ENCODE results near the gene TMA7B. TPM values are rescaled to one million over a fixed set of nuclear protein-coding genes. Genes with fewer than 3 reads are reported as not detected.

The TMA7B gene
- total RNA-seq, 1 donor from 2014 or later, result not detected

DNA sequence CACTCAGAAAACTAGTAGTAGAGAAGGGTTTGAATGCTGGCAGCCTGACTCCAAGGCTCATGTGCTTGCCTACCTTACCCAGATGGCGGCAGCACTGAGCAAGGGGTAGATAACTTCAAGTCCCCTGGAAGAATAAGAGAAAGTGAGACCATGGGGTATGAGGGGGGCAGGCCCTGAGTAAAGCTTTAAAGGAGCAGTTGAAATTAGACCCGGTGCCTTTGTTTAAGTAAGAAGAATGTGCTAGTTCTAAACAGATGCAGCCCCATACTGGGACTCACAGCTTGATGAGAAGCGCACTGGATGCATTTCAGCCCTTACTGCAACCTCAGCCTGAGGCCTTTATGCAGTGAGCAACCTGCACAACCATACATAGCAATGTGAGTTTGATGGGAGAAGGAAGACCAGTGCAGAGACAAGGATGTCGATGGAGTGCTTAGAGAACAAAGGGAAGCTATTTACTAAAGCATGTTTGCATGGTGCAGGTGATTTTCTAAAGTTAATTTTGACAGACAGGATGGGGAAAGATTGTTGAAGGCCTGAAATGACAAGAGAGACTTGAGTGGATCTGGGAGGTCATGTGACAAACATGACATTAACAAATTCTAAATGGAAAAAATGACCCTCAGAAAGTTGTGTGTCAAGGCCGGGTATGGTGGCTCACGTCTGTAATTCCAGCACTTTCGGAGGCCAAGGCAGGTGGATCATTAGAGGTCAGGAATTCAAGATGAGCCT is 27.1 kb upstream of the TMA7B start:
- DNase-seq (ENCODE audit: low read depth), result peak; percentile 12

DNA sequence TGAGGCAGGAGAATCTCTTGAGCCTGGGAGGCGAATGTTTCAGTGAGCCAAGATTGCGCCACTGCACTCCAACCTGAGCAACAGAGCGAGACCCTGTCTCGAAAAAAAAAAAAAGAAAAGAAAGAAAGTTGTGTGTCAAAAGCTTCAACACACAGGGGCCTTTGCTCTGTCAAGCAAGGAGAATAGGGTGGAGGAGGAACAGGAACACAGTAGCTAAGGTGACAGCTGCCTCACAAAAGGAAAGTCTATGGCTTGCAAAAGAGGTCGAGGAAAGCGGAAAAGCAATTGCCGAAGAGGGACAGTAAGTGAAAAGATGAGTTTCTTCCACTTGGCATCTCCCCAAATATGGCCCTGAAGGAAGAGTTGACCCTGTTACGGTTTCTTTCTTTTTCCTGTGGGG is 26.5 kb upstream of the TMA7B start:
- no peak for DNase-seq (ENCODE audit: low read depth)

DNA sequence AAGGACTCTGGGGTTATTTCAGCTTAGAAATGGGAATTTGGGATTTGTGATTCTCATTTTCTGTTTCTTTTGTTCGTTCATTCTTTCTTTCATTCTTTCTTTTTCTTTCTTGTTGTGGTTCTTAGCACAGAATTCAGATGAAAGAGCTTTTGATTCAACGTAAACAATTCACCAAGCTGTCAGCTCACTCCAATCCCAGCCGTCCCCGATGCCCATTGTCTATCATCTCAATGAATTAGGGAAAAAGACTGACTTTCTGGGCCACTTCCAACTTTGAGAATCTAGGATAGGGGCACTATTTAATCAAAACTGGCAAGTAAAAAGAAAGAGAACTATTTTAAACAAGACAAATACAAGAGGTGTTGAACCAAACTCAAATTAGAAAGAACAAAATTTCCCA is 25.1 kb upstream of the TMA7B start:
- DNase-seq (ENCODE audit: low read depth), result no peak

DNA sequence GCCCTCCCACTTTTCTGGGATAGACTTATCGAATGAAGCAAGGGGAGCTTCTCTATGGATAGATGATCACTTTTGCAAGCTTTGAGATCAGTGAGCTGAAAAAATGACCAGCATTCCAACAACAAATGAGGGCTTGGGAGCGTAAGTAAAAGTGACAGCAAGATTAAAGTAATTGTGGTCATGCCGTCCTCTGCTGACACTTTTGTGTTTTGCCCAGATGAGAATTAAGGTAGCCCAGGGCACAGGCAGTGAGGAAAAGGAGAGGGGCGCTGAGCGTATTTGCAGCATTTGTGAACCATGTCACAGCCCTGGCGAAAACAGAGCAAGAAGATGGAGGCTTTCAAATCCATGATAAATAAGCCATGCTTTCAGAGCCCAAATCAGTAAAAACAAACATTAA is 24.6 kb upstream of the TMA7B start:
- no peak for DNase-seq (ENCODE audit: low read depth)

DNA sequence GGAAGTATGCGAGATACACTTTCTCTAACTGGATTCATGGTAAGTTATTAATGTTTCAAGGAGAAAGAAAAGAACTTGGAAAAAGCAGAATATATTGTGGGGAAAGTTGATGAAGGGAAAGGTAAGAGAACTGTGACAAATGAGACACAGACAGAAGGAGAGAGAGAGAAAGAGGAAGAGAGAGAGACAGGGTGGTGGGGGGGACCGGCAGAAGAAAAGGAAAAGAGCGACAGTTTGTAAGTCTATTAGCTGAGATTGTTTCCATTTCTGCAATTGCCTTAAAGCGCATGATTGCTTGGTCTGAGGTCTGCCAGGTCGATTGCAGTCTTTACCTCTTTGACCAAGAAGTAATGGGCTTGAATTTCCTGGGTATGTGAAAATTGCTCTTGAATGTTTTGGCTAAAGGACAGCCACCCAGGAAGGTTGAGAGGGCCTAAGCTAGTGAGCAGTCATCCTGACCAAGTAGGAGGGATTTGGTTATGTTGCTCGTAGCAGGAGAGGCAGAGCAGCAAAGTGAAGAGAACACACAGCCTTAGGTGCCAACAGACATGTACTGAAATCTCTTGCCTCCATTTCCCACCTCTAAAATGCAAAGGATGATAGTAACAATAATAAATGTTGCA is 23.6 kb upstream of the TMA7B start:
- no peak for DNase-seq (ENCODE audit: low read depth)

DNA sequence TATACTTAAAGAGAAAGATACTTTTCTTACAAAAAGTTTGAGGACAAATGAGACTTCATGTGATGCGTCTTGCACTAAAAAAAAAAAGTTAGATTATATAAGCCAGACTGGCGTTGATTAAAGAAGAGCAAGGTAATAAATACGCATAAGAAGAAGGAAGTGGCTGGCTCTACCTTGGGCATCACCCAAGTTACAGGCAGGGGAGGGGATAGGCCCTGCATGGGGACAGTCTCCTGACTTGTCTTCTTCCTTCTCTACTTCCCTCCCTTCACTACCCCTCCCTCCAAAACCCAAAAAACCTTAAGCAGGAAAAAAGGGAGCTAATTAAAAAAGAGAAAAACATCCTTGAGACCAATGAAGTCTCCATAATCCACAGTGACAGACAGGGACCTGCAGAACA is 22.3 kb upstream of the TMA7B start:
- no peak for DNase-seq (ENCODE audit: low read depth)

DNA sequence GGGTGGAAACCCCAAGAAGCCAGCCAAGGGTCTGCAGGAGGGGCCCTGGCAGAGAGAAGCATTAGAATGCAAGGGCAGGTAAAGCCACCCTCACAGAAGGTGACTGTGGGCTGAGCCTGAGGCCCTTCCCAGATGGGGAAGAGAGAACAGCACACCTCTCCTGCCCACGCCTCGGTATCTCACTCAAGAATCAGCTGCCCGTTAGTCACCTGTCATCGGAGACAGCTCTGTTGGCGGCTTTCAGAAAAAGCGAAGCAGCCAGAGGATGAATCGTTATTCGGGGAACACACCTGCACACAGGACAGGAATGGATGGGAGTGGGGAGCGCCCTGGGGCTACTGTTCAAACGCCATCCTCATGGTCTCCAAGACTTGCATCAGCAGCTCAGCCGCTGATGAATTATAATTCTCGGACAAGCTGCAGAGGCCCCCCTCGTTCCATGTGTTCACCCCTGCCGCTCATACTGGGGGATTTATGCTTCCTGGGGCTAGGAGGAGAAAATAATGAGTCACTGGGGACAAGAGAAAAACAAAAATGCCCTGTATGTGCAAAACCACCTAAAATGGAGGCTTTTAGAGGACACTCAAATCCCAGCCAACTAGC is 21.6 kb upstream of the TMA7B start:
- DNase-seq (ENCODE audit: low read depth), result no peak

DNA sequence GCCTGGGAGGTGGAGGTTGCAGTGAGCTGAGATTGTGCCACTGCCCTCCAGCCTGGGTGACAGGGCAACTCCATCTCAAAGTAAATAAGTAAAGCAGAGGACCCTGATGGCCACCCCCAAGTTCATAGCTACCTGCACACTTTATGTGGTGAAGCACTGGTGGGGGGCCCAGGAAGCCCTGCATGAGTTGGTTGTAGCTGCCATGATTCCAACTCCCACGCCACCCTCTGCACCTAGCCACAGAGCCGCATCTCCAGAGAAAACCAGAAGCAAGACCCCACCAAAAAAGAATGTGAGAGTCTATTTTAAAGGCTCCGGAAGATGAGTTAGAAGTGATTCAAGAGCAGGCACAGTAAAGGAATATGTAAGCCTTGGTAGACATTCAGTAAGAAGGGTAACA is 20.4 kb upstream of the TMA7B start:
- DNase-seq (ENCODE audit: low read depth), result no peak

DNA sequence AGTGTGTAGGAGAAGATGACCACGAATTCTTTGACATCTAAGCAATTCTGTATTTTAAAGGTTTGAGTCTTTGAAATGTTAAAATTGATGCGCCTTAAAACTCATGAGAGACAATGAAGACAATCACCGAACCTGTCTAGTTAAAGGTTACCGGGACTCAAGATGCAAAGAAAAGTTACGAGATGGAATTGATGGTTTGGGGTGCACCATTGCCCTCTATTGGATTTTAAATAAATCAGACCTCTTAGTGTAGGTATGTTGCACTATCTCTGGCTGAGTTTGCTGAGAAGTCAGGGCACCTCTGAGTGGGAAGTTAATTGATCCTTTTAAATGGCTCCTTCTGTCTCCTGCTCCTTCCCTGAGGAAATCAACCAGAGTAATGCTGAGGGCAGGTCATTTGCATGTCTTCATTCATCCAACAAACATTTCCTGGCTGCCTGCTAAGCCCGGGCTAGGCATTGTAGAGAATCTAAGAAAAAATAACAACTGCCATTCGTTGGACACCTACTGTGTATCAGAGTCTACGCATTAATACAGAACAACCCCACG is 19.4 kb upstream of the TMA7B start:
- no peak for DNase-seq (ENCODE audit: low read depth)

DNA sequence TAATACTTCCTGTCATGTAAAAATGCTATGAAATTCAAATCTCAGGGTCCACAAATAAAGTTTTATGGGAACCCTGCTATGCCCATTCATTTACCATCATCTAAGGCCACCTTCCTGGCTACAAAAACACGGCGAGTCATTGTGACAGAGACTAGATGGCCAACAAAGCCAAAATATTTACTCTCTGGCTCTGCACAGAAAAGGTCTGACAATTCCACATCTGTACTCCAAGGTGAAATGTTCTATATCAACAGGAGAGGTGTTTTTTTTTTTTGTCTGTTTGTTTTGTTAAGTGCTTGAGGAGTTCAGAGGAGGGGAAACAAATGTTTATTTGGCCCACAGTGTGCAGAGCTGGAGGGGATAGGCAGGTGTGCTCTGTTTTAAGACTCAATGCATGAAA is 18.6 kb upstream of the TMA7B start:
- DNase-seq (ENCODE audit: low read depth), result no peak

DNA sequence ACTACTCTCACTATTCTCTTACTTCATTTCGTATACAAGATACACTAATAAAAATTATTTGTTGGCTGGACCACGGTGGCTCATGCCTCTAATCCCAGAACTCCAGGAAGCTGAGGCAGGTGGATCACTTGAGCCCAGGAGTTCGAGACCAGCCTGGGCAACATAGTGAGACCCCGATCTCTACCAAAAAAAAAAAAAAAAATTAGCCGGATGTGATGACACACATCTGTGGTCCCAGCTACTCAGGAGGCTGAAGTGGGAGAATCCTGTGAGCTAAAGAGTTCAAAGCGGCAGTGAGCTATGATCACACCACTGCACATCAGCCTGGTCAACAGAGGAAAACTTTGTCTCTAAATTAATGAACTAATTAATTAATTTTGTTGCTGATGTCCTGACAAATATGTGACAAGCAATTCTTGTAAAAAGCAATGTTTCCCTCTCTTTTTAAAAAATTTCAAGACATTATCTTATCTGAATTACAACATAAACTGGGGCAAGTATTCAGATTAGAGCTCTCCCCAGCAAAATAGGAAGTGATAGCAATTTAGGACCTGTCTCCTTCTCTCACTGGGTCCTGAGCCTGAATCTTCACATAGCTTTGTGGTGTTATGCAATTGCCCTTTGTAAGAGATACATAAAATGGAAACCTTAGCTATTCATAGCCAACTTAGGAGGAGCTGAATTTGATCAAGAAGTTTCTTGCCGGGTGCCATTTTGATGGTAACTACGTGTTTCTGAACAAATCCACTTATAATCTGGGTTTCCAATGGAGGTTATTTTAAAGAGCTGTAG is 17.6 kb upstream of the TMA7B start:
- no peak for DNase-seq (ENCODE audit: low read depth)

DNA sequence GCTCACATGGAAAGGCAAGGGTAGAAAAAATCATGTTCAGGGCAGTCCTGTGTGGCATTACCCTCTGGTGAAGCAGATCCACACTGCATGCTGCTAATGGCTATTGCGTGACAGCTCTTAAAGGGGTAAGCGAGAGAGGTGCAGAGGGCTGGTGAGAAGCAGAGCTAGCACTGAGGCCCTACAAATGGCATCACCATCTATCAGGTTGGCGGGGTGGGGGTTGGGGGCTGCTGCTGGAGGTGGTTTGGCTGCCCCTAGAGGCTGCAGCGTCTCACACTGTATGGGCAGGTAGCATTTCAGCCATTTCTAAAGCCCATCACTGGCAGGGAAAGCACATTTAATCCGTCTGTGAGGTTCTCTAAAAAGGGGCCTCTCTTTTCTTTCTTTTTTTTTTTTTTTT is 16.9 kb upstream of the TMA7B start:
- DNase-seq (ENCODE audit: low read depth), result no peak

DNA sequence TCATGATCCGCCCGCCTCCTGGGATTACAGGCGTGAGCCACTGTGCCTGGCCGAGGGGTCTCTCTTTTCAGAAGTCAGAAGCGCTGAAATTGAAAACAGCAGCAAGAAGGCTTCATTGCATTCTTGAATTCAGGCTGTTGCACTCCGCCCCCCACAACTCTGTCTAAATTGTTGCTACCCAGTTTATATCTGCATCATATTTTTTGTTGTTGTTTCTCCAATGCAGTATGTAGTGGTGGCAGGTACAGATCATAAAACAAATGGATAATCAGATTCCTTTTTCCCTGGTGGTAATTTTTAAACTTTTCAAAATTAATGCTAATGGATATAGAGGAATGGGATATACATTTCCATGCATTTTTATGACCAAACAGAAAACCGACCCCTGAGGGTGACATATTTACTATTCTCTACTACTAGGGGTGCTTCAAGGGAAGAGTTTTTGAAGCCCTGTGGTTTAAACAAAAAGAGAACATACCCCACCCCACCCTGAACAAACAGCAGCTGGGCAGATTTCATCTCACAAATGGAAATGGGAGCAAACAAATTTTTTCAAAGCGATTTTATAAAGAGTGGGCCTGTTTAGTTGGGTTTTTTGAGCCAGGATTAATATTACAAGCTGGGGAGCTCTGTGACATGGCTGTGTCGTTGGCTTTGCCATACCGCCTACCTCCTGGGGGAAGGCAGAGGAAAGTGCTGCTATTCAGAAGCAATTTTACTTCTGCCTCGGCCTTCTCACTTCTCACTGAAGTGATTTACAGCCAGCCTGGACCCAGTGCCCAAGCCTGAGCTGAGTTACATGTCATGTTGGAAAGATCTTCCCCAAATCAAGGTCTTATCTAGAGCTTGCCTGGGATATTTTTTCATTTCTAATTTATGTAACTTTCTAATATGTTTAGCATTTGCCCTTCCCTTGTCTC is 16.0 kb upstream of the TMA7B start:
- DNase-seq (ENCODE audit: low read depth), result no peak

DNA sequence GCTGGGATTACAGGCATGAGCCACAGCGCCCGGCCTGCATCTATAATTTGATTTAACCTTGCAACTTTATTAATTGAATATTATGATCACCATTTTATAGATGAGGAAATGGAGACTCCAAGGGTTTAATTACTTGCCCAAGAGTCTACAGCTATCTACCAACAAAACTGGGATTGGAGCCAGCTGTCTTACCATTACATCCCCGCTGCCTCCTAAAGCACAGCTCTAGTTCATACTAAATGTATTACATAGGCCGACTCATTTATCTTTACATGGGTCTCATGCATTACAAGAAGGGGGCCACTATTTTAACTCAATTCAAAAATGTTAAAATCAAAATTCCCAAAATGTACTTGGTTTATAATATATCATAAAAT is 14.1 kb upstream of the TMA7B start:
- no peak for DNase-seq (ENCODE audit: low read depth)

DNA sequence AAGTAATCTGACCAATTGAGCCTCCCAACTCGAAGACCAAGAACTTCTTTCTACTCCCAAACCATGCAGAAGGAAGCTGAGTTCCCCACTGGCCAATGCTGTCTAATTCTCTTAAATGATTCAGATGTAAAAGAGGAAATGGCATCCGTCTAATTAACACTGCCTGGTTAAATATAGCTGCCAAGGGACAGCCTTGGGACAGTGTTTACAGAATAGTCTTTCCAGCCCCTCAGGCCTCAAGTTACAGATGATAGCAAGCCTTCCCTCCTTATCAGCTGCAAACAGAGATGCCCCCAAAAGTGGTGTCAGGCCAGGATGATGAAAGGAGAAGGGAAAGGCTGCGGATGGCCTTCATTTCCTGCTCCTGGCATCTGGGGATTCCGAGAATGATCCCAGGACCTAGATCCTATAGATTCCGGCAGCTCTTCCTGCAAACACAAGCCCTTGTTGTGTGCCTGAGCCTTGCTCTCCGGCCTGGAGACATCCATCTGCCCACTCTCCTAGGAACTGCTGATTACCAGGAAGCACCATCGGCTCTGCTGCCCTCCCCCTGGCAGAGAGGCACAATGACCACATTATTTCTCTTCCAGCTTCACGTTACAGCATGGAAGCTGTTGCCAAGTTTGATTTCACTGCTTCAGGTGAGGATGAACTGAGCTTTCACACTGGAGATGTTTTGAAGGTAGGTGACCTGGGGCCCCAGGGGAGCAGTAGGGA is 13.5 kb upstream of the TMA7B start:
- DNase-seq (ENCODE audit: low read depth), result no peak

DNA sequence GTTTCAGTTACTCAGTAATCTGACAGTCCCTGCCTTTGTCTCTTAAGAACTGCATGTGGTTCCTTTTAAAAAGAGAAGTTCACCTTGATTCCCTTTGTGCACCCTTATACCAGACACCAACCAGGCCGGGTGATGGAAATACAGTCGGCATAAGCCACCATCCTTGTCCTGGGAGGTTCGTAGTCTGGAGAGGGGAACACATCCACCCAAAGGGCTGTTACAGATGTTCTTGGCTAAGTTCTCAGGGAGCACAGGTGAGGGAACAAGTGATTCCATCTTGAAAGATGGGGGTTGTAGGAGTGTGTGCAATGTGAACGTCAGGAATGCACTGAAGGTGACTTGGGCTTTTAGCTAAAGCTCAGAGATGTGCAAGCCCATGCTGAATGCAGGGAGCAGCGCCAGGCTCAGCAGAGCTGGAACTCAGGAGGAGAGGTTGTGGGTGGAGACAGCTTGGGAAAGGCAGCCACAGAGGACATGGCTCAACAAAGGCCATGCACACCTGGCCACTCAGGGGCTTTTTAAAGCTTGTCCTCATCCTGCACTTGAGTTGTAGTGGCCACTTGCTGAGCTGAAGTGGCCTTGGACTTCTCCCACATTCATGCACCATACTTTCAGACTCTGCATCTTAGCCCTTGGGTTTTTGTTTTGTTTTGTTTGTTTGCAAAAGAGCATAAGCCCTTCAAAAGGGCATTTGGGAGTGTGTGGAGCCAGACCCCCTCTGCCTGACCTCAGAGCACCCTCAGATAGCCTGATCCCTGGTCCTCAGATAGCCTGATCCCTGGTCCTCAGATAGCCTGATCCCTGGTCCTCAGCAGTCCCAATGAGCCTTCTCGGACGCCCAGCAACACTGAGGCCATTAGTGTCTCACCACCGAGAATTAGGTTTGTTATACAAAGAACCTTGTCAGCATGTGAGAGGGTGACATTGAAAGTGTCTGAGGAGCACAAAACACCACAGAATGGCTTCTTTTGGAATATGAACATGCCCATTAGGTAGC is 12.7 kb upstream of the TMA7B start:
- DNase-seq (ENCODE audit: low read depth), result no peak

DNA sequence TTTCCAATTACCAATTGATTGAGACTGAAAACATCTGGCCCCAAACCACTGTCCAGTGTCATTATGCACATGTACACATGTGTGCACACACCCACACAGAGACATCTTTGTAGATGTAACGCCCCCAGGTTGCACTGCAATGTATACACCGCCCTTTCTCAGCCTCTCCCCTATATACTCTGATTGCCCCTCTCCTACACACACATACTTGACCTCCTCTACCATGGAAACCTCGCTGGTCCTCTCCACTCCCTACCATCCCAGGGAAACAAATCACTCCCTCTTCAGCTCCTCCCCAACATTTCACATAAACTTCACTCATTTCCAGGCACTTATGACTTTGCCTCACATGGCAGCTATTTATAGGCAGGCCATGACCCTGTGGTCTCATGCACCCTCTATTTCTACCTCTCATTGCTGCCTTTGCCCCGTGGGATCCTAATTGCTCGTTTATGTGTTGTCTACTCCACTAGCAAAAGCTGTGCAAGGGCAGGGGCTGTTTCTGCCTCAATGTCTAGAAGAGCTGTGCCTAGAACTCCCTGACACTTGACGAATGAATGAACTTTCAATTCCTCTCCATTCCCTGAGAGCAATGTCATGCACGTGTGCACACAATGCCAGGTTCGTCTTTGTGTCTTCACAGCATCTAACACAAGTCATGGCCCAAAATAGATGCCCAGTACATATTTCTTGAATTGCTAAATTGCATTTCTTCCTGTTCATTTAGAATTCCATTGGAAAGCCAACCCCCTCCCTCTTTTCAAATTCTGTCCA is 10.0 kb upstream of the TMA7B start:
- no peak for DNase-seq (ENCODE audit: low read depth)
